ENCODE results near the gene PDS5A.

- TF ChIP-seq, protein P1, sequence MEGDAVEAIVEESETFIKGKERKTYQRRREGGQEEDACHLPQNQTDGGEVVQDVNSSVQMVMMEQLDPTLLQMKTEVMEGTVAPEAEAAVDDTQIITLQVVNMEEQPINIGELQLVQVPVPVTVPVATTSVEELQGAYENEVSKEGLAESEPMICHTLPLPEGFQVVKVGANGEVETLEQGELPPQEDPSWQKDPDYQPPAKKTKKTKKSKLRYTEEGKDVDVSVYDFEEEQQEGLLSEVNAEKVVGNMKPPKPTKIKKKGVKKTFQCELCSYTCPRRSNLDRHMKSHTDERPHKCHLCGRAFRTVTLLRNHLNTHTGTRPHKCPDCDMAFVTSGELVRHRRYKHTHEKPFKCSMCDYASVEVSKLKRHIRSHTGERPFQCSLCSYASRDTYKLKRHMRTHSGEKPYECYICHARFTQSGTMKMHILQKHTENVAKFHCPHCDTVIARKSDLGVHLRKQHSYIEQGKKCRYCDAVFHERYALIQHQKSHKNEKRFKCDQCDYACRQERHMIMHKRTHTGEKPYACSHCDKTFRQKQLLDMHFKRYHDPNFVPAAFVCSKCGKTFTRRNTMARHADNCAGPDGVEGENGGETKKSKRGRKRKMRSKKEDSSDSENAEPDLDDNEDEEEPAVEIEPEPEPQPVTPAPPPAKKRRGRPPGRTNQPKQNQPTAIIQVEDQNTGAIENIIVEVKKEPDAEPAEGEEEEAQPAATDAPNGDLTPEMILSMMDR (IDR thresholded peaks at IDR 0.05) = no peak
- no peak for TF ChIP-seq POLR2AphosphoS5 (IDR thresholded peaks at IDR 0.05; ENCODE audit: insufficient read depth in 1 of 2, low read depth in 1 of 2)
Measured at GRCh38 chr4:39987485-39987884, 9.8 kb upstream of the PDS5A start.

Measured in vagina (tissue), 2 donors.